Measurements from ENCODE around the gene EMD.
"Not testable (repeated sequence)": the region's sequence is repeated elsewhere in the genome, so short reads cannot be mapped to it uniquely, and the experiment has no call there.

EMD gene

DNA sequence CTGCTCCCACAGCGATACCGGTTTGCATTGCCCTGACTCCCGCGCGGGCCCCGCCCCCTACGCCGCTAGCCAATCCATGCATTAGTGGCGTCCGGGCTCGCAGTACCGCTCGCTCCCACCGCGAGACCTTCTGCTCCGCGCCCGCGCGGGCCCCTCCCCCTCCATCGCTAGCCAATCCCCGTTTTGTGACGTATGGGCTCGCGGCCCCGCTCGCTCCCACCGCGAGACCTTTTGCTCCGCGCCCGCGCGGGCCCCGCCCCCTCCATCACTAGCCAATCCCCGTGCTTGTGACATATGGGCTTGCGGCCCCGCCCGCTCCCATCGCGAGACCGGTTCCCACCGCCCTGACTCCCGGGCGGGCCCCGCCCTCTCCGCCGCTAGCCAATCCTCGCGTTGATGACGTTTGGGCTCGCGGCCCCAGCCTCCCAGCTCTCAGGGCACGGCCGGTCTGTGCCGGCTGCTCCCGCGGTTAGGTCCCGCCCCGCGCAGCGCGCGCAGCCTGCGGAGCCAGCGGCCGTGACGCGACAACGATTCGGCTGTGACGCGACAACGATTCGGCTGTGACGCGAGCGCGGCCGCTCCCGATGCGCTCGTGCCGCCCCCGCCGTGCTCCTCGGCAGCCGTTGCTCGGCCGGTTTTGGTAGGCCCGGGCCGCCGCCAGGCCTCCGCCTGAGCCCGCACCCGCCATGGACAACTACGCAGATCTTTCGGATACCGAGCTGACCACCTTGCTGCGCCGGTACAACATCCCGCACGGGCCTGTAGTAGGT, at the start of gene EMD:
EMD (plus strand) TSS at position 497 of the 770 bp plus-strand sequence; CDS start at position 687, 190 bp downstream.
- peak; percentile 98 to 99 for DNase-seq

DNA sequence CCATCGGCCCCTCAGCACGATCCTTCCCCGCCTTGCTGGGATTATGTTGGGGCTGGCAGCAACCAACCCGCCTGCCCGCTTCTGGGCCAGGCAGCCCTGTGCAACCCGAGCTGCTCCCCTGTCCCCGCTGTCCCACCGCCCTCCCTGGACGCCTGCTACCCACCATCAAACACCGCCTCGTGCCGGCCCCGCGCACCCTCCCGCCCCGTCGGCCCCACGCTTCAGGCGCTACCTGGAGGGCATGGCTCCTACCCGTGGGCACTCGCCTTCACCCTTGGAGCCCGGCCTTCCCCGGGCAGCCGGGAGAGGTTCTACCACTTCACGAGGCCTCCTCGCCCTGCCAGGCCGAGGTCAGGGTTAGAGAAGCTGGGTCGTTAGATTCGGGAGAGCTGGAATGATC, 46.5 kb upstream of the EMD start:
- DNase-seq, result no peak

DNA sequence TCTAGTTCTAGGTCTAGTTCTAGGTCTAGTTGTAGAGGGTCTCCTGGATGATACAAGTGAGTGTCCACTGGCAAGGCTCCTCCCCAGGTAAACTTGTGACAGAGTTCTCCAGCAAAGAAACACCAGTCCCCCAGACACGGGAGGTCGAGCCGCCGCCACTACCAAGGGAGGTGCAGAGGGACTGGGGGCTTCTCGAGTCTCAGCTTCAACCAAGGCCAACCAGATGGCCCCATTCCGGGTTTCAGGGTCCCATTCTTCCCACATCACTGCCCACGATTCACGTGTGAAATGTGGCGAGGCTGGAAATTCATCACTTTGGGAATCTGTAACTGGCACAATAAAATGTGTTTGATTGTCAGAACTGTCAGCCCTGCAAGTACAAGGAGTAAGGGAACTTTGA, 46.0 kb upstream of the EMD start:
- no peak for DNase-seq

- no peak for DNase-seq
These were observed 45.2 kb upstream of the EMD start for GRCh38 chrX:154333837-154334271.

GRCh38 chrX:154334496-154334895, 44.6 kb upstream of the EMD start:
- no peak for DNase-seq

- DNase-seq, result not testable (repeated sequence)
These were observed 37.4 kb upstream of the EMD start for GRCh38 chrX:154341399-154342298.

DNA sequence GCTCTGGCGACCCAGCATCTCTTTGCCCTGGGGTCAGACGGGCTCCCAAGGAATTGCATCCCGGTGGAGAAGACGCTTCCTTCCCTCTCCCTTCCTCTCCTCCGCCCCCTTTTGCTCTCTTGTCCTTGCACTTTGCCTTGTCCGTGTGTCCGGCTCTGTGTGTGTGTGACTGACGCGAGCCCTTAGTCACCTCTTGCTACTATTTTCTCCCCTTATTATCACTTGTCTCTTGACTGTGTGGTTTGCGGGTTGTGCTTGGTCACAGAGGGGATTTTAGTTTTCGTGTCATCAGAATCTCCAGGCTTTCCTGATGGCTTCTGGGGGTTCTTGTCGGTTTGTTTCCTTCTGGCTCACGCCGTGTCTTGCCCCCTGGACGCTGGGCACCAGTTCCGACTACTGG, 36.0 kb upstream of the EMD start:
- DNase-seq, result not testable (repeated sequence)

- not testable (repeated sequence) for DNase-seq
These were observed 35.5 kb upstream of the EMD start for GRCh38 chrX:154343620-154344019.

DNA sequence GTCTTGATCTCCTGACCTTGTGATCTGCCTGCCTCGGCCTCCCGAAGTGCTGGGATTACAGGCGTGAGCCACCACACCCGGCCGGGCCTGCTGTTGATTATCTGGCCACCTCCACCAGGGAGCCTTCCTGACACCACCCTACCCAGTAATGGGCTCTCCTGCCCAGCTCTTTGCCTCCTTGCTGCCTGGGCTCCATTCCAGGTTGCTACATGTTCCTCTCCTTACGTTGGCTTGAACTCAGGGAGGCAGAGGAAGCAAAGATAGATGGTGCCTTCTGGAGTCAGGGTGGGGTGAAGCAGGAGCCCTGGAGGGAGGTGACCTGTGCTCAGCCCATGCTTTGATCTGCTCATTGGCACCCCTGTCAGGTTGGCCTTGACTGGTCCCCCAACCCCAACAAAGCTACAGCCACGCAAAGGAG, 31.0 kb upstream of the EMD start:
- no peak for DNase-seq

DNA sequence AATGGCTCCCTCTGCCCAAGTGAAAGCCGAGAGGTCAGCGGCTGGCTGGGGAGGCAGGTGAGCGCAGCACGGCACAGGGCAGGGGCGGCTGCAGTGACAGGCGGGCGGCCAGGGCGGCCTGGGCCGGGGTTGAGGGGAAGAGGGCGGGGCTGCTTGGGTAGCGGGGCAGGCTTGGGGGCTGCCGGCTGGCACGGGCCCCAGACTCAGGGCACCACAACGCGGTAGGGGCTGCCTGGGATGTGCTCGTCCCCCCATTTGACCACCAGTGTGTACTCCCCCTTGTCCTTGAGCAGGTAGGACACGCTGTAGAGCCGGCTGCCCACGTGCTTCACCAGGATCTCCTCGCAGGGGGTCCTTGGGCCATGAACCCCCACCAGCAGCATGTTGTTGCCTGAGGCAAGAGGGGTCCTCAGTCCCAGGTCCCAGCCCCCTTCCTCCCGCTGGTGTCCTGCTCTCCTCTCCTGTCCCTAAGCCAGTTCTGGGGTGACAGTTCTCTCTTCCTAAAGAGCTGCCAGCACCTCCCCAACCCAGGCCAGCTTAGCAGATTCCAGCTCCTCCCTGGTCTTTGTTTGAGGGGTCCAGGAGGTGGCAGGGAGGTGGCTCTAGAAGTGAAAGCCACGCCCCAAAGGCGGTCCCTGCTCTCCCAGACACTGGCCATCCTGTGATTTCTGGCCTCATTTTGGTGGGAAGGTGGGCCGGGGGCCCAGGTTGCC, 30.3 kb upstream of the EMD start:
- DNase-seq, result no peak

- no peak for DNase-seq
These were observed 29.6 kb upstream of the EMD start for GRCh38 chrX:154349359-154349935.

GRCh38 chrX:154349979-154350378, 29.1 kb upstream of the EMD start:
- DNase-seq, result no peak

- no peak for DNase-seq
These were observed 28.5 kb upstream of the EMD start for GRCh38 chrX:154350429-154351182.

- DNase-seq, result peak; percentile 52 to 72
These were observed 27.7 kb upstream of the EMD start for GRCh38 chrX:154351183-154352011.

- DNase-seq, result no peak
These were observed 27.1 kb upstream of the EMD start for GRCh38 chrX:154352012-154352401.

- DNase-seq, result no peak
These were observed 26.6 kb upstream of the EMD start for GRCh38 chrX:154352466-154352865.

DNA sequence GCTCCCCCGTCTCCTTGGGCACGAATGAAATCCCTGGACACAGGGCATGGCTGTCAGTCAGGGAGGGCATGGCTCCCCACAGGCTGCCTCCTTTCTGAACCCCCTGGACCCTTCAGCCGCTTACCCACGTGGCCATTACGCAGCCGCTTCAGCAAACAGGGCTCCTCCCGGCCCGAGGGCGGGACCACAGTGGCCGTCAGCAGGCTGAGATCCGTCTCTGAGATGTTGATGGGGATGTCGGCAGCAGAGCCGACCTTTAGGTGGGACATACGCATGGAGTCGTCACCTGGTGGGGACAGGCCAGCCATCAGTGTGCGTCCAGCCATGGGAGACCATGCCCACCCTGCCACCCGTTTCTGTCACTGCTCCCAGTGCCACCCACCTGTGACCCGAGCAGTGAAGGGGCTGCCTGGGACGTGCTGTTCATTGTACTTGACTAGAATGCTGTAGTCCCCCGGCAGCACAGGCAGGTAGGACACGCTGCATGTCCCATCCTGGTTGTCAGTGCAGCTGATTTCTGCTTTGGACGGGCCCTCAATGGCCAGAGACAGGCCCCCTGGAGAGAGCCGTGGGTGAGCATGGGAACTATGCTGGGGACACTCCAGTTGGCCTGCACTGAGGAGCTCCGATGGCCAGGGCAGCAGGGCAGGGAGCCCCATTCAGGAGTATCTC, 25.8 kb upstream of the EMD start:
- DNase-seq, result no peak

DNA sequence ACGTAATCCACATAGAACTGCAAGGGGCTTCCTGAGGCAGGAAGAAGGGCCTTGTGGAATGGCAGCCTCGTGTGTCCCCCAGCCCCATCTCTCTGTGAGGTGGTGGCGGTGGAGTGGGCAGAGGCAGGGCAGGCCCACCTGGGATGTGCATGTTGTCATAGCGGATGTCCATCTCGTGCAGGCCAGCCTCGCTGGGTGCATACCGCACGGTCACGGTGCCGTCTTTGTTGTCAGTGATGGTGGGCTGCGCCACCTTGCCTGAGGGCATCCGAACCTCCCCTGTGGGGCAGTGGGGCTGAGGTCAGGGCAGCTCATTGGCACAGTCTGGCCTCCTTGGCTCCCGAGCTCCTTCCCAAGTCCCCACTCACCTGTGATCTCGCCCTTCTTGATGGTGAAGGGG, 25.1 kb upstream of the EMD start:
- no peak for DNase-seq

DNA sequence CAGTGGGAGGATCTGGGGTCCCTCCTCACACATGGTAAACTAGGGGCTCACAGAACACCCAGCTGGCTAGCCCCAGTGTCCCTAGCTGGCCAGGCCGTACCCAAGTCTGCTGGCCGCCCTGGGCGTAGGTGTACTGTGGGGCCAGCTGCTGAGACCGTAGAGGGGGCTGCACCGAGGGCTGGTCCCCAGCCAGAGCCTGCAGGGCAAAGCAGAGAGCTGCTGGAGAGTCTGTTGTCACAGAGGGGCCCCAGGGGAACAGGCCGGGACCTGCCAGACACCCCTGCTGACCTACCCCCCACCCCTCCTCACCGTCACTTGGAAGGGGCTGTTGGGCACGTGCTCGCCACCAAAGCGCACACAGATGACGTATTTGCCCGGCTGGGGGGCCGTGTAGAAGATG, 24.6 kb upstream of the EMD start:
- no peak for DNase-seq

GRCh38 chrX:154355094-154355775, 23.9 kb upstream of the EMD start:
- DNase-seq, result no peak
